Suprapubic skin (tissue), 4 donors: ENCODE results near the gene PRCD. TPM values are rescaled to one million over a fixed set of nuclear protein-coding genes. Genes with fewer than 3 reads are reported as not detected.

Source experiments
- DNase-seq, 2 donors: peaks; one replicate each; pipeline ENCODE4 v3.0.0-alpha.2; 2019; ENCODE audit warnings: low spot score in 2 of 2
- H3K27ac ChIP-seq: fragments of 200-600 bp; sonication (generic); one replicate; pipeline ENCODE4 v1.5.1; 2019
- H3K27me3 ChIP-seq: fragments of 200-600 bp; sonication (generic); one replicate; pipeline ENCODE4 v1.5.1; 2019
- H3K36me3 ChIP-seq: fragments of 200-600 bp; sonication (generic); one replicate; pipeline ENCODE4 v1.5.1; 2019
- H3K4me1 ChIP-seq: fragments of 200-600 bp; sonication (generic); one replicate; pipeline ENCODE4 v1.5.1; 2019
- H3K4me3 ChIP-seq: fragments of 200-600 bp; sonication (generic); one replicate; pipeline ENCODE4 v1.5.1; 2019; ENCODE audit warnings: mild to moderate bottlenecking
- H3K9me3 ChIP-seq: fragments of 200-600 bp; sonication (generic); one replicate; pipeline ENCODE4 v1.5.1; 2019
- EP300 ChIP-seq: sonication (generic); formaldehyde crosslinking; IDR thresholded peaks from one replicate; pipeline ENCODE4 v1.6.1; 2017; ENCODE audit warnings: antibody characterized with exemption
- POLR2A ChIP-seq, 2 donors: fragments of 450-650 bp; IDR thresholded peaks; one replicate each; pipeline ENCODE4 v1.6.1; 2017; ENCODE audit warnings: antibody characterized with exemption in 2 of 2, mild to moderate bottlenecking in 2 of 2, moderate library complexity in 2 of 2
- POLR2AphosphoS5 ChIP-seq, 3 donors: sonication (generic); formaldehyde crosslinking; IDR thresholded peaks; one replicate each; pipeline ENCODE4 v1.6.1; 2017; ENCODE audit warnings: antibody characterized with exemption in 3 of 3
- WGBS: methylation state at CpG from one replicate; pipeline ENCODE4 v1.1.5; 2018; 5-methylcytosine and 5-hydroxymethylcytosine counted together
- total RNA-seq, 4 donors: library from RNA; depleted of rRNA; stranded (reverse); fragments of >200 nt; gene quantifications; one replicate each; pipeline ENCODE4 v1.1.0, GENCODE V29; 2016
- TF ChIP-seq, protein P1 (sequence below), 2 donors: fragments of 200-600 bp in 1 of 2; fragments of 450-650 bp in 1 of 2; sonication (generic) in 1 of 2; IDR thresholded peaks; one replicate each; pipeline ENCODE4 v1.5.1; 2016 to 2019; ENCODE audit warnings: antibody characterized with exemption in 2 of 2, mild to moderate bottlenecking in 1 of 2, moderate library complexity in 1 of 2

PRCD gene
- total RNA-seq, 4 donors from 2014 or later: 1.3 to 2.8 (median 2.2) TPM; not detected in 1

GRCh38 chr17:76545918-76546555, 6.2 kb downstream of the PRCD start:
- no peaks in the 10 kb centered on the region for H3K36me3 ChIP-seq
- TF ChIP-seq, protein P1, sequence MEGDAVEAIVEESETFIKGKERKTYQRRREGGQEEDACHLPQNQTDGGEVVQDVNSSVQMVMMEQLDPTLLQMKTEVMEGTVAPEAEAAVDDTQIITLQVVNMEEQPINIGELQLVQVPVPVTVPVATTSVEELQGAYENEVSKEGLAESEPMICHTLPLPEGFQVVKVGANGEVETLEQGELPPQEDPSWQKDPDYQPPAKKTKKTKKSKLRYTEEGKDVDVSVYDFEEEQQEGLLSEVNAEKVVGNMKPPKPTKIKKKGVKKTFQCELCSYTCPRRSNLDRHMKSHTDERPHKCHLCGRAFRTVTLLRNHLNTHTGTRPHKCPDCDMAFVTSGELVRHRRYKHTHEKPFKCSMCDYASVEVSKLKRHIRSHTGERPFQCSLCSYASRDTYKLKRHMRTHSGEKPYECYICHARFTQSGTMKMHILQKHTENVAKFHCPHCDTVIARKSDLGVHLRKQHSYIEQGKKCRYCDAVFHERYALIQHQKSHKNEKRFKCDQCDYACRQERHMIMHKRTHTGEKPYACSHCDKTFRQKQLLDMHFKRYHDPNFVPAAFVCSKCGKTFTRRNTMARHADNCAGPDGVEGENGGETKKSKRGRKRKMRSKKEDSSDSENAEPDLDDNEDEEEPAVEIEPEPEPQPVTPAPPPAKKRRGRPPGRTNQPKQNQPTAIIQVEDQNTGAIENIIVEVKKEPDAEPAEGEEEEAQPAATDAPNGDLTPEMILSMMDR (IDR thresholded peaks at IDR 0.05): no peak
- TF ChIP-seq EP300: no peak
- TF ChIP-seq POLR2AphosphoS5 (IDR thresholded peaks at IDR 0.05): no peak
- no peak for TF ChIP-seq POLR2A (IDR thresholded peaks at IDR 0.05)
- peaks cover 76% of the 10 kb centered on the region for H3K4me1 ChIP-seq
- peak in 1 of 2 donors; percentile 60 for DNase-seq
- H3K27me3 ChIP-seq: no peaks in the 10 kb centered on the region
- H3K9me3 ChIP-seq: no peaks in the 10 kb centered on the region
- H3K27ac ChIP-seq: no peak overlapping the region
- H3K4me3 ChIP-seq: no peak overlapping the region
- WGBS: 65% methylated on average over 12 of the region's 13 CpGs

- no peaks in the 10 kb centered on the region for H3K9me3 ChIP-seq
- H3K36me3 ChIP-seq: no peaks in the 10 kb centered on the region
- no peak overlapping the region for H3K4me3 ChIP-seq
- DNase-seq: no peak
- H3K27ac ChIP-seq: no peak overlapping the region
- peaks cover 73% of the 10 kb centered on the region for H3K4me1 ChIP-seq
- WGBS: 71% methylated on average over 8 of the region's 11 CpGs
- H3K27me3 ChIP-seq: no peaks in the 10 kb centered on the region
- no peak for TF ChIP-seq POLR2AphosphoS5 (IDR thresholded peaks at IDR 0.05)
Observed at GRCh38 chr17:76546556-76547182, 6.8 kb downstream of the PRCD start.

- Histone ChIP-seq H3K4me3 (no peak overlapping the region), H3K9me3 (no peaks in the 10 kb centered on the region), H3K27me3 (no peaks in the 10 kb centered on the region), H3K36me3 (no peaks in the 10 kb centered on the region), H3K4me1 (peaks cover 73% of the 10 kb centered on the region), H3K27ac (no peak overlapping the region)
- no peak for TF ChIP-seq POLR2AphosphoS5 (IDR thresholded peaks at IDR 0.05)
- no peak for TF ChIP-seq POLR2A (IDR thresholded peaks at IDR 0.05)
- TF ChIP-seq, protein P1 (IDR thresholded peaks at IDR 0.05): peak; percentile 39 to 54
- 61% methylated on average over 3 of the region's 3 CpGs for WGBS
- DNase-seq: peak; percentile 73 to 81
Observed at GRCh38 chr17:76547183-76547641, 7.4 kb downstream of the PRCD start.

GRCh38 chr17:76547642-76548202, 7.9 kb downstream of the PRCD start:
- Histone ChIP-seq H3K9me3 (no peaks in the 10 kb centered on the region), H3K27me3 (no peaks in the 10 kb centered on the region), H3K36me3 (no peaks in the 10 kb centered on the region), H3K27ac (no peak overlapping the region), H3K4me1 (peaks cover 70% of the 10 kb centered on the region), H3K4me3 (no peak overlapping the region)
- TF ChIP-seq, protein P1 (IDR thresholded peaks at IDR 0.05): no peak
- TF ChIP-seq POLR2AphosphoS5 (IDR thresholded peaks at IDR 0.05) (no peak), POLR2A (IDR thresholded peaks at IDR 0.05) (no peak), EP300 (no peak)
- DNase-seq: no peak
- WGBS: 85% methylated on average over 2 of the region's 2 CpGs

- DNase-seq: no peak
- peaks cover 61% of the 10 kb centered on the region for H3K4me1 ChIP-seq
- no peaks in the 10 kb centered on the region for H3K27me3 ChIP-seq
- no peaks in the 10 kb centered on the region for H3K36me3 ChIP-seq
- no peak overlapping the region for H3K4me3 ChIP-seq
- no peak for TF ChIP-seq EP300
- TF ChIP-seq, protein P1 (IDR thresholded peaks at IDR 0.05): no peak
- no peak for TF ChIP-seq POLR2A (IDR thresholded peaks at IDR 0.05)
- TF ChIP-seq POLR2AphosphoS5 (IDR thresholded peaks at IDR 0.05): no peak
- no peaks in the 10 kb centered on the region for H3K9me3 ChIP-seq
- H3K27ac ChIP-seq: no peak overlapping the region
- 69% methylated on average over 9 of the region's 9 CpGs for WGBS
Observed at GRCh38 chr17:76548378-76549214, 8.8 kb downstream of the PRCD start.
